Dermis microvascular lymphatic vessel endothelial cell (primary cell): Measurements from ENCODE around the gene KRT85. TPM values are rescaled to one million over a fixed set of nuclear protein-coding genes. Genes with fewer than 3 reads are reported as not detected.
"Not testable (repeated sequence)": the region's sequence is repeated elsewhere in the genome, so short reads cannot be mapped to it uniquely, and the experiment has no call there.

Experiments
- DNase-seq, 2 donors: peaks; one replicate each; pipeline versions ENCODE4 v3.0.0 to v3.0.0-alpha.2; 2010; ENCODE audit warnings: low read depth in 2 of 2
- total RNA-seq: library from RNA; depleted of rRNA; stranded (reverse); fragments of >200 nt; gene quantifications from 2 replicates; pipeline ENCODE4 v1.2.1, GENCODE V29; 2014

Gene KRT85
- total RNA-seq, 1 donor from 2014 or later, result not detected

- no peak for DNase-seq
Measured at GRCh38 chr12:52350786-52351185, 16.5 kb downstream of the KRT85 start.

- DNase-seq, result no peak
Measured at GRCh38 chr12:52350021-52350620, 17.2 kb downstream of the KRT85 start.

- DNase-seq, result no peak
Measured at GRCh38 chr12:52349196-52349595, 18.1 kb downstream of the KRT85 start.

GRCh38 chr12:52347551-52348510 lies 19.4 kb downstream of the KRT85 start:
- DNase-seq, result no peak

- no peak for DNase-seq
Measured at GRCh38 chr12:52347016-52347415, 20.3 kb downstream of the KRT85 start.

- DNase-seq, result no peak
Measured at GRCh38 chr12:52346593-52346992, 20.7 kb downstream of the KRT85 start.

- not testable (repeated sequence) for DNase-seq
Measured at GRCh38 chr12:52345041-52345440, 22.2 kb downstream of the KRT85 start.

- no peak for DNase-seq
Measured at GRCh38 chr12:52344111-52344510, 23.2 kb downstream of the KRT85 start.

- DNase-seq, result no peak
Measured at GRCh38 chr12:52343550-52343949, 23.7 kb downstream of the KRT85 start.

GRCh38 chr12:52342781-52343490 lies 24.3 kb downstream of the KRT85 start:
- DNase-seq, result no peak

GRCh38 chr12:52341066-52341580 lies 26.2 kb downstream of the KRT85 start:
- no peak for DNase-seq

- no peak for DNase-seq
Measured at GRCh38 chr12:52338241-52338960, 28.9 kb downstream of the KRT85 start.

GRCh38 chr12:52337054-52337453 lies 30.2 kb downstream of the KRT85 start:
- no peak for DNase-seq

GRCh38 chr12:52336641-52337040 lies 30.6 kb downstream of the KRT85 start:
- DNase-seq, result no peak

GRCh38 chr12:52335598-52336262 lies 31.6 kb downstream of the KRT85 start:
- DNase-seq, result peak in 1 of 2 donors; percentile 8

- no peak for DNase-seq
Measured at GRCh38 chr12:52334185-52334584, 33.1 kb downstream of the KRT85 start.

- DNase-seq, result no peak
Measured at GRCh38 chr12:52333321-52333720, 34.0 kb downstream of the KRT85 start.

- DNase-seq, result no peak
Measured at GRCh38 chr12:52332381-52332780, 34.9 kb downstream of the KRT85 start.

- DNase-seq, result no peak
Measured at GRCh38 chr12:52331833-52332232, 35.4 kb downstream of the KRT85 start.

GRCh38 chr12:52331039-52331438 lies 36.2 kb downstream of the KRT85 start:
- no peak for DNase-seq
